SK-N-SH (cell line): ENCODE measurements around the gene GGCX. TPM values are rescaled to one million over a fixed set of nuclear protein-coding genes. Genes with fewer than 3 reads are reported as not detected.

ENCODE experiments used
- CTCF ChIA-PET: fragments of 300-600, 350-600 bp; formaldehyde crosslinking; extraction: SDS; loops from one replicate; lab custom pipeline; 2021; lab: Yijun Ruan, JAX
- POLR2A ChIA-PET: fragments of 350-600 bp; sonication (Branson Sonifier 250); formaldehyde crosslinking; extraction: SDS; loops from one replicate; lab custom pipeline; 2020; ENCODE audit warnings: antibody characterized with exemption, inconsistent platforms; lab: Yijun Ruan, JAX
- DNase-seq: peaks from one replicate; pipeline ENCODE4 v3.0.0; 2012
- H2AFZ ChIP-seq: fragments of 200-600 bp; sonication (generic); 2 replicates; pipeline ENCODE4 v1.8.1; 2016; ENCODE audit warnings: antibody characterized with exemption, mild to moderate bottlenecking, low read depth
- H3F3A ChIP-seq: fragments of 200-600 bp; sonication (generic); replicated peaks from 2 replicates; pipeline ENCODE3; 2016; ENCODE audit warnings: antibody characterized with exemption, mild to moderate bottlenecking; ENCODE audit not compliant: insufficient read depth
- H3K27ac ChIP-seq, 2 experiments: fragments of 200-500 bp in 1 of 2; fragments of 200-600 bp in 1 of 2; sonication (Bioruptor generic) in 1 of 2; sonication (generic), shearing (Covaris generic) in 1 of 2; 2 replicates each; pipeline versions ENCODE4 v1.5.1 to v1.6.1; 2014 to 2016; ENCODE audit warnings: low read depth in 2 of 2, inconsistent platforms in 1 of 2, low read length in 1 of 2, mild to moderate bottlenecking in 1 of 2, mixed read lengths in 1 of 2
- H3K27me3 ChIP-seq: fragments of 200-600 bp; sonication (generic), shearing (Covaris generic); 2 replicates; pipeline ENCODE4 v1.6.1; 2016; ENCODE audit warnings: mixed run types; ENCODE audit not compliant: insufficient read depth
- H3K36me3 ChIP-seq, 2 experiments: fragments of 200-500 bp in 1 of 2; fragments of 200-600 bp in 1 of 2; sonication (Bioruptor generic) in 1 of 2; sonication (generic) in 1 of 2; replicated peaks in 1 of 2; 2 replicates each; pipeline versions ENCODE3 to v1.5.1; 2014 to 2016; ENCODE audit warnings: low read length in 1 of 2, mild to moderate bottlenecking in 1 of 2; ENCODE audit not compliant: insufficient read depth in 2 of 2, control insufficient read depth in 1 of 2
- H3K4me1 ChIP-seq, 2 experiments: fragments of 200-500 bp in 1 of 2; fragments of 200-600 bp in 1 of 2; sonication (Bioruptor generic) in 1 of 2; sonication (generic), shearing (Covaris generic) in 1 of 2; 2 replicates each; pipeline versions ENCODE4 v1.5.1 to v1.6.1; 2014 to 2016; ENCODE audit warnings: low read depth in 1 of 2, low read length in 1 of 2, mixed run types in 1 of 2; ENCODE audit not compliant: insufficient read depth in 2 of 2, control insufficient read depth in 1 of 2
- H3K4me2 ChIP-seq: fragments of 200-600 bp; sonication (generic), shearing (Covaris generic); 2 replicates; pipeline ENCODE4 v1.6.1; 2017; ENCODE audit warnings: mixed run types
- H3K4me3 ChIP-seq, 2 experiments: fragments of 200-500 bp in 1 of 2; fragments of 200-600 bp in 1 of 2; sonication (Bioruptor generic) in 1 of 2; sonication (generic), shearing (Covaris generic) in 1 of 2; 2 replicates each; pipeline versions ENCODE4 v1.5.1 to v1.8.1; 2014 to 2016; ENCODE audit warnings: low read depth in 2 of 2, inconsistent platforms in 1 of 2, low read length in 1 of 2, mild to moderate bottlenecking in 1 of 2, mixed read lengths in 1 of 2, moderate library complexity in 1 of 2
- H3K79me2 ChIP-seq: fragments of 200-600 bp; sonication (generic); 2 replicates; pipeline ENCODE4 v1.8.1; 2017; ENCODE audit warnings: mild to moderate bottlenecking; ENCODE audit not compliant: insufficient read depth
- H3K9ac ChIP-seq: fragments of 200-600 bp; sonication (generic); 2 replicates; pipeline ENCODE4 v1.6.1; 2017; ENCODE audit warnings: mixed run types
- H3K9me2 ChIP-seq: fragments of 200-600 bp; sonication (generic); 2 replicates; pipeline ENCODE4 v1.6.1; 2017; ENCODE audit warnings: mixed run types
- H3K9me3 ChIP-seq: fragments of 200-600 bp; sonication (generic); 2 replicates; pipeline ENCODE4 v1.6.1; 2017; ENCODE audit warnings: mixed run types, mild to moderate bottlenecking, moderate library complexity
- H4K20me1 ChIP-seq: fragments of 200-600 bp; sonication (generic); 2 replicates; pipeline ENCODE4 v1.6.1; 2017; ENCODE audit warnings: mild to moderate bottlenecking, mixed run types; ENCODE audit not compliant: insufficient read depth
- CHD2 ChIP-seq: fragments of 150-350 bp; IDR thresholded peaks from 2 replicates; pipeline ENCODE4 v1.6.1; 2018; ENCODE audit warnings: low read length; ENCODE audit not compliant: partially characterized antibody
- ELF1 ChIP-seq: IDR thresholded peaks from 2 replicates; pipeline ENCODE4 v1.4.0; 2012
- EP300 ChIP-seq, 2 experiments: IDR thresholded peaks; 2 replicates each; pipeline versions ENCODE4 v1.4.0 to v1.6.1; 2012; ENCODE audit warnings: borderline replicate concordance in 1 of 2, low read depth in 1 of 2, low read length in 1 of 2
- FOSL2 ChIP-seq: IDR thresholded peaks from 2 replicates; pipeline ENCODE4 v1.4.0; 2012; ENCODE audit warnings: low read depth, mild to moderate bottlenecking, moderate library complexity, borderline replicate concordance
- GATA2 ChIP-seq: sonication (generic); formaldehyde crosslinking; IDR thresholded peaks from 2 replicates; pipeline ENCODE4 v1.5.0; 2020; ENCODE audit warnings: mild to moderate bottlenecking, missing genetic modification reagents
- PBX3 ChIP-seq: IDR thresholded peaks from 2 replicates; pipeline ENCODE4; 2012
- TEAD4 ChIP-seq: IDR thresholded peaks from 2 replicates; pipeline ENCODE4 v1.4.0; 2012; ENCODE audit warnings: mild to moderate bottlenecking, borderline replicate concordance; ENCODE audit not compliant: insufficient read depth
- WGBS: methylation state at CpG from one replicate; pipeline ENCODE4 v1.1.6; 2017; ENCODE audit warnings: low lambda C conversion rate; 5-methylcytosine and 5-hydroxymethylcytosine counted together
- polyA plus RNA-seq, 3 experiments: library from polyadenylated mRNA; depleted of rRNA; stranded (reverse); fragments of >200 nt; gene quantifications; 2 replicates each; pipeline ENCODE4 v1.2.3, GENCODE V29; 2012
- TF ChIP-seq, protein P1 (sequence below): IDR thresholded peaks from 2 replicates; pipeline ENCODE4 v1.4.0; 2012; ENCODE audit warnings: low read depth
- TF ChIP-seq, protein P2 (sequence below): fragments of 150-350 bp; IDR thresholded peaks from 2 replicates; pipeline ENCODE4 v1.6.1; 2016; ENCODE audit warnings: mild to moderate bottlenecking, low read depth, low read length

The GGCX gene
- polyA plus RNA-seq, 1 of the 3 experiments (the other 2 are of a cell fraction), result 34.5 TPM

GRCh38 chr2:85536479-85536878 lies 24.8 kb downstream of the GGCX start:
- peaks cover 47% of the 10 kb centered on the region for H3K79me2 ChIP-seq
- 56% methylated on average over 3 of the region's 3 CpGs for WGBS
- no peaks in the 10 kb centered on the region for H3K9me3 ChIP-seq
- no peaks in the 10 kb centered on the region for H3F3A ChIP-seq
- no peaks in the 10 kb centered on the region for H3K9me2 ChIP-seq
- H4K20me1 ChIP-seq, result peaks cover 20% of the 10 kb centered on the region
- H3K4me2 ChIP-seq, result peak overlapping the region; percentile 91
- peaks cover 11 to 13% of the 10 kb centered on the region in 2 experiments for H3K36me3 ChIP-seq
- H3K4me3 ChIP-seq, result no peak overlapping the region
- ChIA-PET CTCF (interaction anchor here (0.7 to 10.6 kb wide), 8 partner anchors 12 to 735 kb away, joined by 3 to 146 read pairs (median 34); partner anchors contain the start of gene SH2D6), POLR2A (interaction anchor here (1.3 to 6.1 kb wide), 5 partner anchors 9 to 103 kb away, joined by 5 to 135 read pairs (median 16); no protein-coding TSS in a partner anchor)
- no peaks in the 10 kb centered on the region for H3K27me3 ChIP-seq
- peak; percentile 55 for DNase-seq
- no peak overlapping the region; the same call in 1 of the 2 replicates for H2AFZ ChIP-seq
- H3K4me1 ChIP-seq, result peaks cover 17 to 30% of the 10 kb centered on the region in 2 experiments; a peak in 3 of 4 replicates
- peak overlapping the region; percentile 99; the same call in 1 of the 2 replicates for H3K9ac ChIP-seq
- peak overlapping the region; percentile 98 to 100; a peak in 3 of 4 replicates for H3K27ac ChIP-seq
- TF ChIP-seq CHD2 (peak; percentile 19), PBX3 (no peak), ELF1 (peak; percentile 54; the same call in 1 of the 2 replicates), EP300 (IDR thresholded peaks at IDR 0.05; ENCODE audit: borderline replicate concordance in 1 of 2, low read depth in 1 of 2, low read length in 1 of 2) (peak; percentile 8 to 24; a peak in 2 of 4 replicates), FOSL2 (0 out of 2 replicates have a peak, but pooled peaks have one; percentile 3), TEAD4 (no peak), GATA2 (CRISPR knock-in tag) (peak; percentile 38; the same call in 1 of the 2 replicates)
- TF ChIP-seq, protein P1, sequence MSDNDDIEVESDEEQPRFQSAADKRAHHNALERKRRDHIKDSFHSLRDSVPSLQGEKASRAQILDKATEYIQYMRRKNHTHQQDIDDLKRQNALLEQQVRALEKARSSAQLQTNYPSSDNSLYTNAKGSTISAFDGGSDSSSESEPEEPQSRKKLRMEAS, result no peak
- TF ChIP-seq, all 33 proteins: peak for 5

GRCh38 chr2:85534881-85535280 lies 26.4 kb downstream of the GGCX start:
- Histone ChIP-seq H3K9me2 (no peaks in the 10 kb centered on the region), H3K4me3 (no peak overlapping the region), H3K79me2 (peaks cover 32% of the 10 kb centered on the region), H3K4me1 (peaks cover 13 to 27% of the 10 kb centered on the region in 2 experiments; a peak in 3 of 4 replicates), H3K4me2 (no peak overlapping the region), H3F3A (no peaks in the 10 kb centered on the region), H3K9ac (no peak overlapping the region), H2AFZ (no peak overlapping the region), H4K20me1 (peaks cover 4% of the 10 kb centered on the region), H3K9me3 (no peaks in the 10 kb centered on the region), H3K27ac (peak overlapping the region in 1 of 2 experiments; percentile 62; a peak in 2 of 4 replicates), H3K36me3 (no peaks in the 10 kb centered on the region), H3K27me3 (no peaks in the 10 kb centered on the region)
- ChIA-PET POLR2A (interaction anchor here (1.0 to 5.9 kb wide), 5 partner anchors 11 to 115 kb away, joined by 4 to 135 read pairs (median 4); no protein-coding TSS in a partner anchor), CTCF (interaction anchor here (1.3 to 10.6 kb wide), 4 partner anchors 10 to 114 kb away, joined by 3 to 146 read pairs (median 89); partner anchors contain the start of gene SH2D6)
- 80% methylated on average over 3 of the region's 3 CpGs for WGBS
- DNase-seq, result no peak
- TF ChIP-seq, protein P2, sequence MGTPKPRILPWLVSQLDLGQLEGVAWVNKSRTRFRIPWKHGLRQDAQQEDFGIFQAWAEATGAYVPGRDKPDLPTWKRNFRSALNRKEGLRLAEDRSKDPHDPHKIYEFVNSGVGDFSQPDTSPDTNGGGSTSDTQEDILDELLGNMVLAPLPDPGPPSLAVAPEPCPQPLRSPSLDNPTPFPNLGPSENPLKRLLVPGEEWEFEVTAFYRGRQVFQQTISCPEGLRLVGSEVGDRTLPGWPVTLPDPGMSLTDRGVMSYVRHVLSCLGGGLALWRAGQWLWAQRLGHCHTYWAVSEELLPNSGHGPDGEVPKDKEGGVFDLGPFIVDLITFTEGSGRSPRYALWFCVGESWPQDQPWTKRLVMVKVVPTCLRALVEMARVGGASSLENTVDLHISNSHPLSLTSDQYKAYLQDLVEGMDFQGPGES, result no peak
